RWPE2 (cell line): ENCODE results near the gene PTEN.

ENCODE experiments used
- ATAC-seq: fragments of 200-7000 bp; cut with Tn5 transposase; 3 replicates; pipeline ENCODE4 v1.9.1; 2021; ENCODE audit warnings: low read depth
- DNase-seq: peaks from one replicate; pipeline ENCODE4 v3.0.0-alpha.2; 2020; ENCODE audit warnings: low spot score
- H3K27ac ChIP-seq: fragments of 450-650 bp; 2 replicates; pipeline ENCODE4 v1.5.1; 2017; ENCODE audit warnings: mild to moderate bottlenecking; ENCODE audit not compliant: poor library complexity, severe bottlenecking
- H3K27me3 ChIP-seq: fragments of 250-450 bp; sonication (Bioruptor Pico); 2 replicates; pipeline ENCODE4 v1.5.1; 2021; ENCODE audit warnings: mild to moderate bottlenecking, moderate library complexity; ENCODE audit not compliant: insufficient read depth, poor library complexity, severe bottlenecking
- H3K36me3 ChIP-seq: fragments of 250-450 bp; sonication (Bioruptor Pico); 2 replicates; pipeline ENCODE4 v1.5.1; 2020; ENCODE audit warnings: low read depth, mild to moderate bottlenecking, moderate library complexity
- H3K4me1 ChIP-seq: fragments of 250-450 bp; sonication (Bioruptor Pico); 2 replicates; pipeline ENCODE4 v1.5.1; 2021; ENCODE audit warnings: mild to moderate bottlenecking, moderate library complexity; ENCODE audit not compliant: insufficient read depth, poor library complexity, severe bottlenecking
- H3K4me3 ChIP-seq: fragments of 250-450 bp; sonication (Bioruptor Pico); 2 replicates; pipeline ENCODE4 v1.5.1; 2021; ENCODE audit warnings: mild to moderate bottlenecking, moderate library complexity; ENCODE audit not compliant: severe bottlenecking
- H3K9me3 ChIP-seq: fragments of 250-450 bp; sonication (Bioruptor Pico); 2 replicates; pipeline ENCODE4 v1.5.1; 2021; ENCODE audit warnings: mild to moderate bottlenecking, moderate library complexity; ENCODE audit not compliant: severe bottlenecking
- TF ChIP-seq, protein P1 (sequence below): fragments of 450-650 bp; IDR thresholded peaks from one replicate; pipeline ENCODE4 v1.5.1; 2017; ENCODE audit warnings: mild to moderate bottlenecking, moderate library complexity; ENCODE audit not compliant: poor library complexity, severe bottlenecking

Gene PTEN

DNA sequence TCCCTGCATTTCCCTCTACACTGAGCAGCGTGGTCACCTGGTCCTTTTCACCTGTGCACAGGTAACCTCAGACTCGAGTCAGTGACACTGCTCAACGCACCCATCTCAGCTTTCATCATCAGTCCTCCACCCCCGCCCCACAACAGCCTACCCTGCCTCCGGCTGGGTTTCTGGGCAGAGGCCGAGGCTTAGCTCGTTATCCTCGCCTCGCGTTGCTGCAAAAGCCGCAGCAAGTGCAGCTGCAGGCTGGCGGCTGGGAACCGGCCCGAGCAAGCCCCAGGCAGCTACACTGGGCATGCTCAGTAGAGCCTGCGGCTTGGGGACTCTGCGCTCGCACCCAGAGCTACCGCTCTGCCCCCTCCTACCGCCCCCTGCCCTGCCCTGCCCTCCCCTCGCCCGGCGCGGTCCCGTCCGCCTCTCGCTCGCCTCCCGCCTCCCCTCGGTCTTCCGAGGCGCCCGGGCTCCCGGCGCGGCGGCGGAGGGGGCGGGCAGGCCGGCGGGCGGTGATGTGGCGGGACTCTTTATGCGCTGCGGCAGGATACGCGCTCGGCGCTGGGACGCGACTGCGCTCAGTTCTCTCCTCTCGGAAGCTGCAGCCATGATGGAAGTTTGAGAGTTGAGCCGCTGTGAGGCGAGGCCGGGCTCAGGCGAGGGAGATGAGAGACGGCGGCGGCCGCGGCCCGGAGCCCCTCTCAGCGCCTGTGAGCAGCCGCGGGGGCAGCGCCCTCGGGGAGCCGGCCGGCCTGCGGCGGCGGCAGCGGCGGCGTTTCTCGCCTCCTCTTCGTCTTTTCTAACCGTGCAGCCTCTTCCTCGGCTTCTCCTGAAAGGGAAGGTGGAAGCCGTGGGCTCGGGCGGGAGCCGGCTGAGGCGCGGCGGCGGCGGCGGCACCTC, at the start of gene PTEN, which contains the start of gene KLLN:
TSS of gene PTEN (plus strand) at position 573 of the 891 bp plus-strand sequence. CDS start 845 bp downstream, outside the sequence.
TSS of gene KLLN (minus strand) at position 481 of the 891 bp plus-strand sequence. CDS start 1,046 bp downstream, outside the sequence.
- no peaks in the 10 kb centered on the region for H3K9me3 ChIP-seq
- ATAC-seq (peak; percentile 55), DNase-seq (peak; percentile 79)
- H3K36me3 ChIP-seq: peaks cover 11% of the 10 kb centered on the region
- H3K27ac ChIP-seq: peak within 1 kb of the TSS; percentile 91
- peaks cover 3% of the 10 kb centered on the region for H3K4me1 ChIP-seq
- H3K4me3 ChIP-seq: peak within 1 kb of the TSS; percentile 95
- H3K27me3 ChIP-seq: no peaks in the 10 kb centered on the region
- TF ChIP-seq, protein P1, sequence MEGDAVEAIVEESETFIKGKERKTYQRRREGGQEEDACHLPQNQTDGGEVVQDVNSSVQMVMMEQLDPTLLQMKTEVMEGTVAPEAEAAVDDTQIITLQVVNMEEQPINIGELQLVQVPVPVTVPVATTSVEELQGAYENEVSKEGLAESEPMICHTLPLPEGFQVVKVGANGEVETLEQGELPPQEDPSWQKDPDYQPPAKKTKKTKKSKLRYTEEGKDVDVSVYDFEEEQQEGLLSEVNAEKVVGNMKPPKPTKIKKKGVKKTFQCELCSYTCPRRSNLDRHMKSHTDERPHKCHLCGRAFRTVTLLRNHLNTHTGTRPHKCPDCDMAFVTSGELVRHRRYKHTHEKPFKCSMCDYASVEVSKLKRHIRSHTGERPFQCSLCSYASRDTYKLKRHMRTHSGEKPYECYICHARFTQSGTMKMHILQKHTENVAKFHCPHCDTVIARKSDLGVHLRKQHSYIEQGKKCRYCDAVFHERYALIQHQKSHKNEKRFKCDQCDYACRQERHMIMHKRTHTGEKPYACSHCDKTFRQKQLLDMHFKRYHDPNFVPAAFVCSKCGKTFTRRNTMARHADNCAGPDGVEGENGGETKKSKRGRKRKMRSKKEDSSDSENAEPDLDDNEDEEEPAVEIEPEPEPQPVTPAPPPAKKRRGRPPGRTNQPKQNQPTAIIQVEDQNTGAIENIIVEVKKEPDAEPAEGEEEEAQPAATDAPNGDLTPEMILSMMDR: no peak

DNA sequence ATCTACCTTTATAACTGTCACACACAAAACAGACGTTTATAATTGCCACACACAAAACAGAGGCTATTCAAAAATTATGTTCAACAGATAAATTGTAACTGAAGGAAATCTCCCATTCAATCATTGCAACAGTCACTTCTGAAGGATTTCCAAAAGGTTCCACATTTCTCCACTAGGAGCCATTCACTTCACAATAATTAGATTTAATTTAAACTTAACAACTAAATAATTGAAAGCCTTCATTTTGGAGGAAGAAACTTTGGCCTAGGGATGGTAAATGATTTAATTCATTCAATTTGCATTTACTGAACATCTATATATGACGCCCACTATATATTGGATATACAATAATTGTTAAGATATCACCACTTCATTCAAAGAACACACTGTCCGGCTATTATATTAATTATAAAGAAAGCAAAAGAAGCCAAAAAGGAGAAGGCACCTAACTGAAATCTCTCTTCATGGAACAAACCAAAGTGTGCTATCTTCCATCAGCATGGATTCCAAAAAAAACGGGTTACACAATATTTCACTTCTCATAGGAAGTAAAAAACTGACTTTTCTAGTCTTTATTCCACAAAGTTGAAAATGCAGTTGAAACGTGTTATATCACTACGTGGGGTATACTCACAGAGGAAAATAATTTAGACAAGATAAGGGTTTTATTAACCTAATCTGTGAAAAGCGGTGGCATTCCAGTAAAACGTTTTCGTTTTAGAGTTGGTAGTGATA, 47.1 kb upstream of the PTEN start:
- Histone ChIP-seq H3K36me3 (peaks cover 37% of the 10 kb centered on the region), H3K4me3 (peak overlapping the region; percentile 88), H3K27me3 (no peaks in the 10 kb centered on the region), H3K27ac (peak overlapping the region; percentile 78), H3K4me1 (peaks cover 10% of the 10 kb centered on the region), H3K9me3 (no peaks in the 10 kb centered on the region)
- ATAC-seq: no peak
- TF ChIP-seq, protein P1: no peak
- no peak for DNase-seq

DNA sequence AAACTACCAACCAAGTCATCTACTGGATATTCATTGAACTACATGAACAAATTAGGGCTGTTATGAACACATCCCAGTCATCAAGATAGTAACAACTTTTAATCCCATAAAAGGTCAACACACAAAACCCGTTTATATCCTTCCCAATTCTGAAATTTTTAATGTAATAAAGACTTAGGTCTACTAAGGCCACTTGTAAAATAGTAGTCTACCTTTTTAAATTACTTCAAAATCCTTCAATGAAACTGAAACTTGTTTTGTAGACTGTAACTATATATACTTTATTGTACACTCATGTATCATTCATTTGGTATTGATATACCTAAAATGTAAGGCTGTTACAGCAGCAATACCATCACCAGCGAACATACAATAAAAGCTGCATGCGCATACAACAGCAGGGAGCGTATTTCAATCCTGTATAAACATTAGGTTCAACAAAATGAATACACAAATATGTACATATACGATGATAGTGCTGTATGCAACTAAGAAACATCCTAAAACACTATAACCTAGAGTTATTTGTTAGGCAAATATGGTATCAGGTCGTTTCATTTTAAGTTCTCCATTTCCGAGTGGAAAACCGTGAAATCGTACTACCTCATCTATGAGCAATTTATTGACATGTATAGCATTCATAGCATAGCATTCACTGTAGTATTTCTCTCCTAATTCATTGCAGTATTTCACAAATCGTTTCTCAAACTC, 46.4 kb upstream of the PTEN start:
- ATAC-seq: peak; percentile 1; the same call in 1 of the 3 replicates
- Histone ChIP-seq H3K27me3 (no peaks in the 10 kb centered on the region), H3K27ac (peak overlapping the region; percentile 78), H3K4me1 (peaks cover 10% of the 10 kb centered on the region), H3K36me3 (peaks cover 30% of the 10 kb centered on the region), H3K9me3 (no peaks in the 10 kb centered on the region), H3K4me3 (peak overlapping the region; percentile 88)
- TF ChIP-seq, protein P1: no peak
- no peak for DNase-seq

- peak; percentile 93 for ATAC-seq
- H3K4me1 ChIP-seq: peaks cover 10% of the 10 kb centered on the region
- peak within 1 kb of the TSS; percentile 88 for H3K4me3 ChIP-seq
- H3K36me3 ChIP-seq: peaks cover 22% of the 10 kb centered on the region
- H3K27me3 ChIP-seq: no peaks in the 10 kb centered on the region
- H3K27ac ChIP-seq: peak within 1 kb of the TSS; percentile 78
- DNase-seq: peak; percentile 82
- TF ChIP-seq, protein P1: no peak
- no peaks in the 10 kb centered on the region for H3K9me3 ChIP-seq
Observed at GRCh38 chr10:87817609-87818504, 45.6 kb upstream of the PTEN start, which contains the start of gene ATAD1. ATAD1 (minus strand) TSS chr10:87818226; CDS start chr10:87814599, 3,627 bp downstream.
